ENCODE data around the gene SYNDIG1. TPM values are rescaled to one million over a fixed set of nuclear protein-coding genes. Genes with fewer than 3 reads are reported as not detected.

Gene SYNDIG1
- total RNA-seq, 1 experiment from 2014 or later: 5.4 TPM

GRCh38 chr20:24661255-24661654 lies 191.8 kb downstream of the SYNDIG1 start:
- 75% methylated on average over 1 of the region's 1 CpG for WGBS (ENCODE audit: extremely low coverage, insufficient read length, low lambda C conversion rate)
- H3K36me3 Mint-ChIP-seq (ENCODE audit: insufficient read depth in 1 of 3, low read depth in 3 of 3): no peaks in the 10 kb centered on the region; a peak in 2 of 7 replicates
- DNase-seq: no peak
- no peak overlapping the region for H2AFZ ChIP-seq (ENCODE audit: low read length)
- H3K4me3 Mint-ChIP-seq: no peak overlapping the region
- H4K8ac ChIP-seq (replicated peaks; ENCODE audit: insufficient read length, low read depth, low read length): no peak overlapping the region
- H3K27me3 ChIP-seq (ENCODE audit: insufficient read depth, low read length): no peaks in the 10 kb centered on the region
- H2BK15ac ChIP-seq (ENCODE audit: low read depth, low read length): no peak overlapping the region
- no peak overlapping the region for H4K91ac ChIP-seq (ENCODE audit: insufficient read length, low read depth, low read length)
- H3K79me2 ChIP-seq (ENCODE audit: insufficient read depth, low read length): no peaks in the 10 kb centered on the region
- H2BK120ac ChIP-seq (ENCODE audit: low read depth, low read length, poor library complexity, severe bottlenecking): no peak overlapping the region
- no peaks in the 10 kb centered on the region for H3K4me1 ChIP-seq (ENCODE audit: insufficient read depth, low read length)
- H4K5ac ChIP-seq (ENCODE audit: insufficient read length, low read depth, low read length): no peak overlapping the region
- no peak for TF ChIP-seq CTCF (conservative IDR thresholded peaks at IDR 0.05)
- no peak overlapping the region for H3K23ac ChIP-seq (ENCODE audit: insufficient read length, low read depth, low read length)
- H2AK5ac ChIP-seq (ENCODE audit: insufficient read length, low read length): no peak overlapping the region
- H2BK20ac ChIP-seq (ENCODE audit: low read depth, low read length, poor library complexity, severe bottlenecking): no peak overlapping the region
- H3K9me3 ChIP-seq (ENCODE audit: control insufficient read depth, low read depth, low read length): no peaks in the 10 kb centered on the region
- H3K4me2 ChIP-seq (ENCODE audit: insufficient read depth, insufficient read length, low read length): no peak overlapping the region
- no peaks in the 10 kb centered on the region; the same call in 1 of the 2 replicates for H3K27me3 Mint-ChIP-seq (ENCODE audit: low read depth)
- H3K27ac Mint-ChIP-seq: no peak overlapping the region
- H3K4ac ChIP-seq (ENCODE audit: low read depth, low read length): no peak overlapping the region
- no peak overlapping the region for H2BK12ac ChIP-seq (ENCODE audit: insufficient read length, low read depth, low read length)
- no peak overlapping the region for H3T11ph ChIP-seq (ENCODE audit: low read length)
- no peak overlapping the region for H3K14ac ChIP-seq (ENCODE audit: insufficient read depth, low read length)
- no peak overlapping the region for H3K18ac ChIP-seq (ENCODE audit: insufficient read length, low read depth, low read length)
- H3K4me1 Mint-ChIP-seq: no peaks in the 10 kb centered on the region; a peak in 1 of 4 replicates
- no peak overlapping the region for H3K56ac ChIP-seq (ENCODE audit: insufficient read length, low read depth, low read length)
- H3K9me3 Mint-ChIP-seq: peaks cover 0 to 4% of the 10 kb centered on the region in 2 experiments; a peak in 2 of 5 replicates
- no peak overlapping the region for H2BK5ac ChIP-seq (ENCODE audit: insufficient read length, low read length)
- no peak overlapping the region for H3K27ac ChIP-seq (ENCODE audit: insufficient read length, low read depth, low read length)
- no peaks in the 10 kb centered on the region for H3K79me1 ChIP-seq (ENCODE audit: insufficient read depth, low read depth, low read length, poor library complexity, severe bottlenecking)
- no peaks in the 10 kb centered on the region for H3K23me2 ChIP-seq (ENCODE audit: insufficient read length, low read depth, low read length, poor library complexity, severe bottlenecking)
- H3K9ac ChIP-seq (ENCODE audit: extremely low read depth, insufficient read length, low read length): no peak overlapping the region
- no peaks in the 10 kb centered on the region for H4K20me1 ChIP-seq (ENCODE audit: control insufficient read depth, insufficient read depth, insufficient read length)
